NCI-H345 (cell line): ENCODE results near the gene MRM3.
A peak's percentile ranks its signal among the peaks of the same experiment; 100 is the strongest.
"Not testable (repeated sequence)": the region's sequence is repeated elsewhere in the genome, so short reads cannot be mapped to it uniquely, and the experiment has no call there.

Source experiments
- DNase-seq: peaks from one replicate; lab custom pipeline; 2025; lab: John Stamatoyannopoulos, UW

MRM3 gene, protein sequence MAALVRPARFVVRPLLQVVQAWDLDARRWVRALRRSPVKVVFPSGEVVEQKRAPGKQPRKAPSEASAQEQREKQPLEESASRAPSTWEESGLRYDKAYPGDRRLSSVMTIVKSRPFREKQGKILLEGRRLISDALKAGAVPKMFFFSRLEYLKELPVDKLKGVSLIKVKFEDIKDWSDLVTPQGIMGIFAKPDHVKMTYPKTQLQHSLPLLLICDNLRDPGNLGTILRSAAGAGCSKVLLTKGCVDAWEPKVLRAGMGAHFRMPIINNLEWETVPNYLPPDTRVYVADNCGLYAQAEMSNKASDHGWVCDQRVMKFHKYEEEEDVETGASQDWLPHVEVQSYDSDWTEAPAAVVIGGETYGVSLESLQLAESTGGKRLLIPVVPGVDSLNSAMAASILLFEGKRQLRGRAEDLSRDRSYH

DNA sequence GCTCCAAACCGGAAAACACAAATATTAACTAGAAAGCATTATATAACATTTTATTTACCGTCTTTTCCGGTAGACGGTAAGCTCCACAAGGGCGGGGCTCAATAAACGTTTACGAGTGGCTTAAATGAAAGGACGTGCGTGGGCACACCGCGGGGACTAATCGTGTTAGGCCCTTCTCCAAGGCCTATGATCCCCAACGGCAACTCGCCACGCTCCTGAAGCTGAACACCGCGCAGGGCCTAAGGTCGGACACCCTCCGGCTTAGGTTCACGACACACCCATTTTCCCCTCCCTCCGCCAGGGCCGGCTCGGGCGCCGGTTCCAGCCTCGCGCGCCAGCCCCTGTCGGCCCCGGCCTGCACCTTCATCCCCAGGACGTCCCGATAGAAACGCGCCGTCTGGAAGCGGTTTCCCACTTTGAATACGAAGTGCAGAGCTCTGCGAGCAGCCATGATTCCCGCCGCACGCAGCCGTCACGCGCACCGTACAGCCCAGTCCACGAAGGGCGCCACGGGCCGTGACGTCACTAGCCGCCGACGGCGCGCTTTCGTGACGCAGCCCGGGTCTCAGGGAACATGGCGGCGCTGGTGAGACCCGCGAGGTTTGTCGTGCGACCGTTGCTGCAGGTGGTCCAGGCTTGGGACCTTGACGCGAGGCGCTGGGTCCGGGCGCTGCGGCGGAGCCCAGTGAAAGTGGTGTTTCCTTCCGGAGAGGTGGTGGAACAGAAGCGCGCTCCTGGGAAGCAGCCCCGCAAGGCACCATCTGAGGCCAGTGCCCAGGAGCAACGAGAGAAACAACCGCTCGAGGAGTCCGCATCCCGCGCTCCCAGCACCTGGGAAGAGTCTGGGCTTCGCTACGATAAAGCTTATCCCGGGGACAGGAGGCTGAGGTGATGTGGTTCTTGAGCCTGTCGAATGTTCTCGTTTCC is at the start of gene MRM3, which contains the start of gene GLOD4:
Gene MRM3, plus strand, starts transcription at position 549 of the 927 bp plus-strand sequence. Its CDS starts 26 bp downstream, at position 575.
Gene GLOD4, minus strand, starts transcription at position 476 of the 927 bp plus-strand sequence. Its CDS starts 25 bp downstream, at position 451.
- peak; percentile 83 for DNase-seq

DNA sequence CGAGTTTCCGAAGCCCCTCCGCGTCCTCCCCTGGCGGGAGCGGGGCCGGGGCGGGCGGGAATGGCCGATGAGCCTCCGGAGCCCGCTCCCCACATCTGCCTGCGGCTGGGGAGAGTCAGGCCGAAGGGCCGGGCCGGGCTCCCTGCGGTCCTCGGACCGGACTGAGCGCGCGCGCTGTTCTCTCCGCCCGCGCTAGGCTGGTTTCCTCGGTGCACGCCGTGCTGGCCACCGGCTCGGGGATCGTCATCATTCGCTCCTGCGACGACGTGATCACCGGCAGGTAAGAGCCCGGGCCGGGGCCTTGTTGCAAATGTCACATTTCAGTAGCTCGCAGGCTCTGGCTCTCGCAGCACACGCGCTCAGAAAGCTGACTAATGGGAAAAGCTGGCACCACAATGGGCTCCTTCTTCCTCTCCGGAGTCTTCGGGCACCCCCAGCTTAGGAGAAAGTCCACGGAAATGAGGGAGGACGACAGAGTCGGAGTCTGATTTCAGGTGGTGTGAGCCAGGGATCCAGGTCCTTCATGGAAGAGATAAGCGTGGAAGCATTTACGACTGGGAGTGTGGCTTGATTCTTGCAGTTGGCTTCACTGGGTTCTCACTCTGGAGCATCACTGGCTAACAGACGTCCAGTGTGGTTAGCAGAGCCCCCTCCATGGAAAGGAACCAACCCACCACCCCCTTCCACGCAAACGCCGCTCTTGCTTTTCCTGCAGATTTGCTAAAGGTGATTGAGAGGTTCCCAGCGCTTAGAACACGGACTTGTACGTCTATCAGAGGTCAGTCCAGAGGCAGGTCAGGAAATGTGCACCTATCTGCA is 49.0 kb upstream of the MRM3 start:
- DNase-seq = no peak

DNA sequence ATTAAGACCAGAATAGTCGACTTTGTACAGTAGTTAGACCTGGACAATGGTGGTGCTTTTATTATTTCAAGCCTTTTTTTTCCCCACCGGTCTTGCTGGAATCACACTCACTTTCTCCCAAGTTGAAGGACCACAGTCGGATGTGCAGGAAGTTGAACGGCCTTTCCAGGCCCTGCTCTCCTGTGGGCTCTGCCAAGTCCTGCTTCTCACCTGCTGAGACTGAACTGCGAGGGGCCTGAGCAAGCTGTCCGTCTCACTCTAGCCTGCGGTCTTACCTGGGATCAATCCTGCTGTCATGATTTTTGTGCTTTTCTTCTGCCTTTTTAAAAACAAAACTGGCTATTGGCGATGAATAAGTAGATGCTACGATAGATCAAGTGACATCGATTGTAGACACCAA is 48.4 kb upstream of the MRM3 start:
- DNase-seq = no peak

DNA sequence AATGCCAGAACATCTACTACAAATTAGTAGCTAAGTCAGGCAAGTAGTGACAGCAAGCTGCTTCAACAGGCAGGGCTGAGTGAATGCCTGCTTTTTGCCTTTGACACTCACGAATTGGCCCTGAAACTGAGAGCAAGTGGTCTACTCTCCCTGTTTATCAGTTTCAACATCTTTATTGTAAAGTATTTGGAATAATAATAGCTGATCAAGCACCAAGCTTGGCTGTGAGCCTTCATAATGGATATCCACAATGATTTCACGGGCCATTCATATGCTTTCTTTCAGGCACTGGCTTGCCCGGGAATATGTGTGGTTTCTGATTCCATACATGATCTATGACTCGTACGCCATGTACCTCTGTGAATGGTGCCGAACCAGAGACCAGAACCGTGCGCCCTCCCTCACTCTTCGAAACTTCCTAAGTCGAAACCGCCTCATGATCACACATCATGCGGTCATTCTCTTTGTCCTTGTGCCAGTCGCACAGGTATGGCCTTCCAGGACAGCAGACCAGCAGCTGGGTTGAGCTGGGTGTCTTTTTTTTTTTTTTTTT is 44.5 kb upstream of the MRM3 start:
- no peak for DNase-seq

DNA sequence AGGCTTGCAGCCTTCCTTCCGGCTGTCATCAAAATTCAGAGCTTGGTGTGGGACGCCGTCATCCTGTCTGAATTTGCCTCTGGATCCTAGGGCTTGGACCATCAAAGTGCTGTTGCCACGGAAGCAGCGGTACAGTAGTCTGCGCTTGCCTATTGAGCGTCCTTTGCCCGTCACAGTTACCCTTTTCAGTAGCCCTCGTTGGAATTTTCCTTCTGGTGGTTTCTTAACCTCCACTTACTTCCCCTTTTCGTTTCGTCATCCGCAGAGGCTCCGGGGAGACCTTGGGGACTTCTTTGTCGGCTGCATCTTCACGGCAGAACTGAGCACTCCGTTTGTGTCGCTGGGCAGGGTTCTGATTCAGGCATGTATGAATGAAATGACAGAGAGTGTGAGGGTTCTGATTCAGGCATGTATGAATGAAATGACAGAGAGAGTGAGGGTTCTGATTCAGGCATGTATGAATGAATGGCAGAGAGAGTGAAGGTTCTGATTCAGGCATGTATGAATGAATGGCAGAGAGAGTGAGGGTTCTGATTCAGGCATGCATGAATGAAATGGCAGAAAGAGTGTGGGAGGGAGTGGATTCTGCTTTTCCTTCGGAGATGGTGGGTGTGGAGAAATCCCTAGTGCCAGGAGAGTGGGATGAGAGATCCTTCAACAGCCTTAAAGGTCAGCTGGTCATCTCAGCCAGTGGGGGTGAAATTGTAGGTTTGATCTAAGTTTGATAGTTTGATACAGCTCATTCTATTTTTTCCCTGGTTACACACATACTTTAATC is 41.7 kb upstream of the MRM3 start:
- no peak for DNase-seq

DNA sequence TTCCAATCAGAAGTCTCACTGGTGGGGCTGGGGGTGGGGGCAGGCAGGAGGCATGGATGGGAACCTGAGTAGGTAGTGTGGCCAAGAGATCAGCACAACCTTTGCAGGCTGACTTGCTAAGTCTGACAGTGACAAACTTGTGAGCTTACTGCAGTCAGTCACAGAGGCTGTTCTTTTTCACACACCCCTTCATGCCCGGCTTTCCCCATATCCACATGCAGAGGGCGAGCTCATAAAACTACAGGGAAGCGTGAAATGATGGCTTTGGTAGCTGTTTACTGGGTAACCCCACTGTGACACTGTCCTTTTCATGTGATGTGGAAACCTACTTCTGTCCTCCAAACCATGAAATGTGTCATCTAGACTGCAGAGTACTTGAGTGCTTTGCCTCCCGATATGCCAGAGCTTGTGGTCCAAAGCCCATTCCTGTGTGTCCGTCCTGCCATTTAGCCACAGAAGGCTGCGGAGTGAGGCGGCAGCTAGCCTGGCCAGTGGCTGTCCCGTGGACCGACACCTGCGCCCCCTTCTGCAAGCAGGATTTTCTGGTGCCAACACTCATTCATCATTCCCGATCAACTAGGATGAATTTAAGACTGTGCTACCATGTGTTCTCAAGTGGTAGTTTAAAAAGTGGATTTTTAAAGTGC is 39.9 kb upstream of the MRM3 start:
- DNase-seq = no peak

DNA sequence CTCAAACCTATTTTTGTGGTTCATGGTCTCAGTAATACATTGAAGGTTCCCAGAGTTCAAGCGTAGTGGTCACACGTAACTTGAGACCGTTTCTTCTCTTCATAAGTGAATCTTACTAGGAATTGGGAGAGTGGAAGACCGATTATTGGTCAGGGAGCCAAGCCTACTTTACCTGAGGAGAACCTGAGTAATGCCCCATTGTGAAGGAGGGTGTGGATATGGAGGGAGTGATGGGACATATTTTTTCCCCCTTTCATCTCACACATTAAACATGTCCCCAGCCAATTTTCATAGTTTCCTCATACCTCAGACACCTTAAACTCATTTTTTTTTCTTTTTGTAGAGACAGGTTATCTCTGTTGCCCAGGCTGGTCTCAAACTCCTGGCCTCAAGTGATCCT is 39.0 kb upstream of the MRM3 start:
- no peak for DNase-seq

DNA sequence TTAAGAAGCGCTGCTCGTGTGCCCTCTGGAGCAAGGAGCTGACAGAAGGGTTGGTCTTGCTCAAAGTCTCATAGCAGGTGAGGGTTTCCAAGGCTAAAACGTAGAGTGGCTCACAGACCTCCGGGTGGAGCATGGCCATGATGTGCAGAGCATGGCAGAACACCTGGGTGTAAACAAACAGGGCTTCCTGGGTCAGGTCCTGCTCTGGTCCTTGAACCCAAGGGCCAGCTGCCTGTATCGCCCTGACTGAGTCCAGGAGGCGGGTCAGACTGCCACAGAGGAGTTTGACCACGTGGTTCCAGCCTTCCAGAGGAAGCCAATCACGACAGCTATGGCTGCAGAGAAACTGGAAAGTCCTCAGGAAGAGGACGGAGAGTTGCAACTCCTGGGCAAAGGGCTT is 37.2 kb upstream of the MRM3 start:
- DNase-seq = no peak

DNA sequence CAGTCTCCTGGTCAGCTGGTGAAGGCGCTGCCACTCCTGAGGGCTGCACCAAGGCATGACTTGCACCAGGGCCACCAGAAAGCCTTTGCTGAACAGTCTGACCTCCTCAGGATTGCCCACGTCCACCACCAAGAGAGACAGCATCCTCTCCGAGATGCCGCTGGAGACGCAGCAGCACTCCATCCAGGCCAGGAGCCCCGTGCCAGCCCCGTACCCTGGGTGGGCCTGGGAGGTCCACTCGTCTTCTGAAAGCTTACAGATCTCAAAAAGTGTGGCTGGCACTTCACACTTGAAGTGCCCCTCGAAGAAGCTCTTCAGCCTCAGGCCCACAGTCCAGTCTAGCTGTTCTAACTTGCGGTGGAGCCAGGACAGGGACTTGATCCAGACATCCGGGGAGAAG is 36.7 kb upstream of the MRM3 start:
- DNase-seq = no peak

DNA sequence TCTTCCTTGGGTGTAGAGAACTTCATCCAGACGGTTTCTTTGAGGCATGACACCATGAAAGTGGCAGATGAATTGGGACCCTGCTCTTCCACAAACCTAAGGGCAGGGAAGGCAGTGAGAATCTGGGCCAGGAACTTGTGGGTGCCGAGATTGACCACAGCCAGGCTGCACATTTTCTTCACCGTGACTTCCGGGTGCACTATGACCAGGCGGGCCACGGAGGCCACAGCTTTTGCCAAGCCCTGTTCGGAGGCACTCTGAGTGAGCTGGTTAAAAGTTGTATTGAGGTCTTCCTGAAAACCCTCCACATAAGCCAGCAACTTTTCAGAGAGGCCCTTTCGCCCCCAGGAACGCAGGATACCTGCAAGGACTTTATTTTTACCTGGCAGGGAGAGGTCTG is 36.0 kb upstream of the MRM3 start:
- DNase-seq = no peak

DNA sequence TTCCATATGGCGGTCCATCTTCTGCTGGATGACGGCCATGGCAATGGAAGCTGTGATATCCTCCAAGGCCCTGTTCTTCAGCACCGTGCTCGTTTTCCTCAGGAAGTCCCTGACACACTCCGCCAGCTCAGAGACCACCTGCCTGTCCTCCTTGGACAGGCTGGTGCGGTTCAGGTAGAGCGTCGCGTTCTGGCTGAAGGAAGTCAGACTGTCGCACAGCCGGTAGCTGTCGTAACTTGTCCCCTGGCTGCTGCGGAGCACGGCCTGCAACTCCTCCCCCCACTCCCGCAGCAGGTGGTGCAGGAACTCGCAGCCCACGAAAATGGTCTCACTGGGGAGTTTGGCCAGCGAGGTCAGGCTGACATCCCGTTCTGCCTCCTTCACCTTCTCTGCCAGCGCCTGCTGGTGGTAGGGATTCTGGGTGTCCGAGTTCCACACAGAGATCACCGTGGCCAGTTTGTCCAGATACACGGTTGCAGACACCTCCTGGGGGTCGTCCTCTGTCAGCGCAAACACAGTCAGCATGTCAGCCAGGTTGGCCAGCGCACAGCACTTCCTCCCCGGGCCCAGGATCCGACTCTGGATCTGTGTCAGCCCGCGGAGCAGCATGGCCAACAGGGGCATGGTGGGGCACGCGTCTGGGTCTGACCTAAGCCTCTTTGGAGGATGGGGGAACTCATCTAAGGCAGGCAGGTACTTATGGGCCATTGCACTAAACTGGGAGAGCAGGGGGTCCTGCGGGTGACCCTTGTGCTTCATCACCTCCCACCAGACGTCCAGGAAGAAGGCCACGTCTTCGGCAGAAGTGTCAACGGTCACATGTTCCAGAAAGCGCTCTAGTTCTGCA is 35.1 kb upstream of the MRM3 start:
- no peak for DNase-seq

DNA sequence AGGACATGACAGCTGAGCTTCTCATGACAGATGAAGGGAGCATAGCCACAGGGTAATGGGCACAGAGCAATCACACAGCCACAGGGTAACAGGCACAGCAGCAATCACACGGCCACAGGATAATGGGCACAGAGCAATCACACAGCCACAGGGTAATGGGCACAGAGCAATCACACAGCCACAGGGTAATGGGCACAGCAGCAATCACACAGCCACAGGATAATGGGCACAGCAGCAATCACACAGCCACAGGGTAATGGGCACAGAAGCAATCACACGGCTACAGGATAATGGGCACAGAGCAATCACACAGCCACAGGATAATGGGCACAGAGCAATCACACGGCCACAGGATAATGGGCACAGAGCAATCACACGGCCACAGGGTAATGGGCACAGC is 33.5 kb upstream of the MRM3 start:
- not testable (repeated sequence) for DNase-seq

DNA sequence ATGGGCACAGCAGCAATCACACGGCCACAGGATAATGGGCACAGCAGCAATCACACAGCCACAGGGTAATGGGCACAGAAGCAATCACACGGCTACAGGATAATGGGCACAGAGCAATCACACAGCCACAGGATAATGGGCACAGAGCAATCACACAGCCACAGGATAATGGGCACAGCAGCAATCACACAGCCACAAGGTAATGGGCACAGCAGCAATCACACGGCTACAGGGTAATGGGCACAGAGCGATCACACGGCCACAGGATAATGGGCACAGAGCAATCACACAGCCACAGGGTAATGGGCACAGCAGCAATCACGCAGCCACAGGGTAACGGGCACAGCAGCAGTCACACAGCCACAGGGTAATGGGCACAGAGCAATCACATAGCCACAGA is 32.8 kb upstream of the MRM3 start:
- DNase-seq = not testable (repeated sequence)

DNA sequence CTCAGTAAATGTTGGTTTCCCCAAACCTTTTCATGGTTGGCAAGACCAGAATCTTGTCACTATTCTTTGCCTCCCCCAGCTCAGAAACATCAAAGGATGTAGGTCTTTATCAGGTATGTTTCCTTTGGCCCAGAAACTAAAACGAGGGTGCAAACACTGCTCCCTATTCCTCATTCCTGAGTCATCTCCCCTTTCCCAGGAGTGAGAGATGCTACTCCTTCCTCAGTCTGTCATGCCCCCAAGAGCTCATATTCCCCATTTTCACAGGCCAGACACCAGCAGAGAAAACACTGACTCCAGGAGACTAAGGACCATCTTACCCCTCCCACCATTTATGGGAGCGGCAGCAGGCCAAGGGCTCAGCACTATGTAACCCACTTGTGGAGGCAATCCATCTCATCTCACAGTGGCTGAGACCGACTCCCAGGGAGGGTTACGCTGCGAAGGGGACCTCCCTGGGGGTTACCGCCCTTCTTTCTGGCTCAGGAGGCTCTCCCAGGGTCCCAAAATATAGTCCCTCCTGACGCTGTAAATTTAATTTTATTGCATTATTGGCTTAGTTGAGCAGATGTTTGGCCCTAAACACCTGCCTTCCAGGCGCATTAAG is 31.6 kb upstream of the MRM3 start:
- DNase-seq = no peak

DNA sequence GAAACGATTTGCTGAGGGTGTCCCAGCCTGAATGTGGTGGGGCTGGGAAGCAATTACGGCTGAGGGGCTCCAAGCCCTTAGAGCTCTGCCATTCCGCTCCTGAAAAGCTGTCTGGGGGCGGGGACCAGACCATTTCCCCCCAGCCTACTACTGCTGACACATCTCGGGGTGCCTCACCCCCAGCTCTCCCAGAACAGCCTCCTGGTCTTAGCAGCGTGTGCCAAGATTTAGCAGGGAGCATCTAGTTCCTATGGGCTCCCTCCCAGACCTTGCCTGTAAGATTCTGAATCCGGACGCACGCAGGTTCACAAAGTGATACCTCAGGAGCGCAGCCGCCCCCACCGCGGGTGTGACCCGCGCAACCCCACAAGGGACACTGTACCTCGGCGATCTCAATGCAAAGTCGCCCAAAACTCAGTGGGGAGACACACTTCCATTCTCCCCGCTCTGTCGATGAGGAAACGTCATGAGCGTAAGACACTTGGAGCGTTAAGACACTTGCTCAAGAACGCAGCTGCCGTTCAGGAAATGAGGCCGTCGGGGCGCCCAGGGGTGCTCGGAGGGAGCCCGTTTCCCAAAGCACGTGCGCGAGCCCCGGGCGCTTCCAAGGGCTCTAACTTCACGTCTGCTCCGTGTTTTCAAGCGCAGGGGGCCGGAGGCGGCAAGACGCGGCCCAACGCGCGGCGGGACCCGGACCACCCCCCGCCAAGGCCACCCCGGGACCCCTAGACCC is 30.7 kb upstream of the MRM3 start:
- DNase-seq = no peak

DNA sequence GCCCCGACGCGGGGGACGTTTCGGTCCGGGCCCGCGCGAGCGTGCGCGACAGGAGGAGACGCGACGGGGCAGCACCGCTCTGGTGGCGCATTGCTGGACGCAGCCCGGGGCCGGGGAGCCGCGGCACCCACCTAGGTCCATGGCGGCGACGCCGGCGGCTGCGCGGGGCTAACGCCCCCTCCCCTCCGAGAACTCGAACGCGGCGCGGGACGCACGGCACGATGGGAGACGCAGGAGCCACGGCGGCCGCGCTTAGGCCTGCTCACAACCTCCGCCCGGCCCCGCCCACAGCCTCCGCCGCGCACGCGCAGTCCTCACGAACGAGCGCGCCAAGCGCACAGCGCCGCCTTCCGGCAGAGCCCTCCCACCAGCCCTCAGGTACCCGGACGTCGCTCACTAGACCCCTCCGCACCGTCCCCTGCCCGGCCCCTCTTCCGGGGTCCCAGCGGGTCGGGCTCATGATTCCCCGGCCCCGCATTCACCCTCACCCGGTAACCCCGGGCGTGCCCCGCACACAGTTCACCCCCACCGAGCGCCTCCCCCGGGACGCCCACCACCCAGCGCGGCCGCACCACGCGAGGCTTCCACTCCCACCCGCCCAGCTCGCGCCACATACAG is 30.0 kb upstream of the MRM3 start, which contains the start of gene GEMIN4:
Gene GEMIN4, minus strand, starts transcription at position 263 of the 618 bp plus-strand sequence. Its CDS starts 122 bp downstream, at position 141.
- peak; percentile 86 for DNase-seq

DNA sequence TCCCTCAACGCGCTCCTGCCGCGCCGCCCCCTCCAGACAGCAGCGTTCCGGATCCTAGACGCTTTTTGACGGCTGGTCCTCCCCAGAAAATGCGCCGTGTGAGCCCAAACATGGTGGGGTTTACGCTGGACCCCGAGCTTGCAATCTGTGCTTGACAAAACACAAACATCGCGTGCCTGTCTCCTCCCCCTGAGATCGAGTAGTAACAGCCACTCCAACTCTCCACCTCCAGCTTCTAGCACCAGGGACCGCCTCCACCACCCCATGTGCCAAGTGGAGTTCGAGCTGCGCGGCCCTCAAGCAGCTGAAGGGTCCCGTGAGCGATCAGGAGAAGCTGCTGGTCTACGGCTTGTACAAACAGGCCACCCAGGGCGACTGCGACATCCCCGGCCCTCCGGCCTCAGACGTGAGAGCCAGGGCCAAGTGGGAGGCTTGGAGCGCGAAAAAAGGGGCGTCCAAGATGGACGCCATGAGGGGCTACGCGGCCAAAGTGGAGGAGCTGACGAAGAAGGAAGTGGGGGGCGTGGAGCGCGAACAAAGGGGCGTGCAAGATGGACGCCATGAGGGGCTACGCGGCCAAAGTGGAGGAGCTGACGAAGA is 29.4 kb upstream of the MRM3 start:
- DNase-seq = peak; percentile 51
